Measurements from ENCODE around the gene MBD4.

DNA sequence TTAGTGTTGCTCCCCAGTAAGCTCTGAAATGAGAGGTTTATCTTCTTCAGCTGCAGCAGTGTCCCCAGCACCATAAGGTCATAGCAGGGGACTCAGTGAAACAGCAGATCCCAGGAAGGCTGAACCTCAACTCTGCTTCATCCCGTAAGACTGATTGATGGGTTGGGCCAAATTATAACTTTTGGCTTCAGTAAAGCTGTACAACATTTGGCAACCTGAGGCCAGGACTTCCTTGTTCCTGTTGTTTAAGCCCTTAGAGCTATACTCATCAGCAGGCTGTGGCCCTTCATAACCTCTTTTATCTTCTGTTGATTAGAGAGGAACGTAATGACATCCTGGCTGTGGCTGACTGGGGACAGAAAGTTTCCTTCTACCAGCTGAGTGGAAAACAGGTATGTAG is 29.3 kb upstream of the MBD4 start:
- TF ChIP-seq TCF7 (CRISPR knock-in tag; IDR thresholded peaks at IDR 0.05; ENCODE audit: low read depth) (no peak), ATF1 (CRISPR knock-in tag; IDR thresholded peaks at IDR 0.05) (no peak), JUN (CRISPR knock-in tag; IDR thresholded peaks at IDR 0.05) (no peak), CBFB (CRISPR knock-in tag; IDR thresholded peaks at IDR 0.05; ENCODE audit: low read depth) (no peak), TEAD4 (CRISPR knock-in tag; IDR thresholded peaks at IDR 0.05) (no peak), ZBTB43 (CRISPR knock-in tag; IDR thresholded peaks at IDR 0.05) (no peak), IRF2 (CRISPR knock-in tag; IDR thresholded peaks at IDR 0.05; ENCODE audit: borderline replicate concordance, low read depth) (no peak), ZNF671 (CRISPR knock-in tag; IDR thresholded peaks at IDR 0.05) (no peak), CREB1 (CRISPR knock-in tag; IDR thresholded peaks at IDR 0.05) (no peak), SMAD4 (CRISPR knock-in tag; IDR thresholded peaks at IDR 0.05) (no peak)
- TF ChIP-seq, protein P1, sequence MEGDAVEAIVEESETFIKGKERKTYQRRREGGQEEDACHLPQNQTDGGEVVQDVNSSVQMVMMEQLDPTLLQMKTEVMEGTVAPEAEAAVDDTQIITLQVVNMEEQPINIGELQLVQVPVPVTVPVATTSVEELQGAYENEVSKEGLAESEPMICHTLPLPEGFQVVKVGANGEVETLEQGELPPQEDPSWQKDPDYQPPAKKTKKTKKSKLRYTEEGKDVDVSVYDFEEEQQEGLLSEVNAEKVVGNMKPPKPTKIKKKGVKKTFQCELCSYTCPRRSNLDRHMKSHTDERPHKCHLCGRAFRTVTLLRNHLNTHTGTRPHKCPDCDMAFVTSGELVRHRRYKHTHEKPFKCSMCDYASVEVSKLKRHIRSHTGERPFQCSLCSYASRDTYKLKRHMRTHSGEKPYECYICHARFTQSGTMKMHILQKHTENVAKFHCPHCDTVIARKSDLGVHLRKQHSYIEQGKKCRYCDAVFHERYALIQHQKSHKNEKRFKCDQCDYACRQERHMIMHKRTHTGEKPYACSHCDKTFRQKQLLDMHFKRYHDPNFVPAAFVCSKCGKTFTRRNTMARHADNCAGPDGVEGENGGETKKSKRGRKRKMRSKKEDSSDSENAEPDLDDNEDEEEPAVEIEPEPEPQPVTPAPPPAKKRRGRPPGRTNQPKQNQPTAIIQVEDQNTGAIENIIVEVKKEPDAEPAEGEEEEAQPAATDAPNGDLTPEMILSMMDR (IDR thresholded peaks at IDR 0.05) = no peak
- TF ChIP-seq, protein P2, sequence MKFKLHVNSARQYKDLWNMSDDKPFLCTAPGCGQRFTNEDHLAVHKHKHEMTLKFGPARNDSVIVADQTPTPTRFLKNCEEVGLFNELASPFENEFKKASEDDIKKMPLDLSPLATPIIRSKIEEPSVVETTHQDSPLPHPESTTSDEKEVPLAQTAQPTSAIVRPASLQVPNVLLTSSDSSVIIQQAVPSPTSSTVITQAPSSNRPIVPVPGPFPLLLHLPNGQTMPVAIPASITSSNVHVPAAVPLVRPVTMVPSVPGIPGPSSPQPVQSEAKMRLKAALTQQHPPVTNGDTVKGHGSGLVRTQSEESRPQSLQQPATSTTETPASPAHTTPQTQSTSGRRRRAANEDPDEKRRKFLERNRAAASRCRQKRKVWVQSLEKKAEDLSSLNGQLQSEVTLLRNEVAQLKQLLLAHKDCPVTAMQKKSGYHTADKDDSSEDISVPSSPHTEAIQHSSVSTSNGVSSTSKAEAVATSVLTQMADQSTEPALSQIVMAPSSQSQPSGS (CRISPR knock-in tag; IDR thresholded peaks at IDR 0.05; ENCODE audit: borderline replicate concordance, low read depth) = no peak
